ENCODE results near the gene USP15.
"Not testable (repeated sequence)": the region's sequence is repeated elsewhere in the genome, so short reads cannot be mapped to it uniquely, and the experiment has no call there.

USP15 gene

GRCh38 chr12:62332598-62332997, 72.4 kb downstream of the USP15 start:
- DNase-seq: no peak

GRCh38 chr12:62335057-62335456, 74.9 kb downstream of the USP15 start:
- no peak for DNase-seq

GRCh38 chr12:62335796-62336195, 75.6 kb downstream of the USP15 start:
- DNase-seq: no peak

- not testable (repeated sequence) for DNase-seq
These were observed 77.4 kb downstream of the USP15 start for GRCh38 chr12:62337643-62338042.

- DNase-seq: not testable (repeated sequence)
These were observed 82.6 kb downstream of the USP15 start for GRCh38 chr12:62342614-62343303.

- DNase-seq: not testable (repeated sequence)
These were observed 83.3 kb downstream of the USP15 start for GRCh38 chr12:62343304-62344120.

- not testable (repeated sequence) for DNase-seq
These were observed 84.7 kb downstream of the USP15 start for GRCh38 chr12:62344731-62345556.

- DNase-seq: no peak
These were observed 85.5 kb downstream of the USP15 start for GRCh38 chr12:62345667-62346066.

- DNase-seq: no peak
These were observed 86.6 kb downstream of the USP15 start for GRCh38 chr12:62346817-62347216.

GRCh38 chr12:62347922-62348650, 87.9 kb downstream of the USP15 start:
- no peak for DNase-seq

GRCh38 chr12:62350554-62350953, 90.3 kb downstream of the USP15 start:
- no peak for DNase-seq

- no peak for DNase-seq
These were observed 91.1 kb downstream of the USP15 start for GRCh38 chr12:62351326-62351725.

- no peak for DNase-seq
These were observed 100.8 kb downstream of the USP15 start for GRCh38 chr12:62361048-62361447.

GRCh38 chr12:62363506-62363905, 103.3 kb downstream of the USP15 start:
- DNase-seq: no peak

GRCh38 chr12:62364697-62365096, 104.5 kb downstream of the USP15 start:
- not testable (repeated sequence) for DNase-seq

- not testable (repeated sequence) for DNase-seq
These were observed 105.6 kb downstream of the USP15 start for GRCh38 chr12:62365846-62366245.

GRCh38 chr12:62368430-62369223, 108.4 kb downstream of the USP15 start:
- not testable (repeated sequence) for DNase-seq

GRCh38 chr12:62370189-62370588, 110.0 kb downstream of the USP15 start:
- no peak for DNase-seq

GRCh38 chr12:62371661-62372060, 111.5 kb downstream of the USP15 start:
- DNase-seq: no peak

GRCh38 chr12:62372134-62372533, 111.9 kb downstream of the USP15 start:
- no peak for DNase-seq

GRCh38 chr12:62372825-62373224, 112.6 kb downstream of the USP15 start:
- no peak for DNase-seq

GRCh38 chr12:62375603-62376002, 115.4 kb downstream of the USP15 start:
- DNase-seq: no peak

Measured in NCI-H526 (cell line).